ENCODE measurements around the gene ZNF296. TPM values are rescaled to one million over a fixed set of nuclear protein-coding genes. Genes with fewer than 3 reads are reported as not detected.
A peak's percentile ranks its signal among the peaks of the same experiment; 100 is the strongest.

Gene ZNF296
- total and polyA plus RNA-seq, 2 of the 8 experiments (the other 6 are each of a cell fraction or from before 2014, with no cell fraction given) = 2.7 to 7.5 TPM

- TF ChIP-seq, protein P1, sequence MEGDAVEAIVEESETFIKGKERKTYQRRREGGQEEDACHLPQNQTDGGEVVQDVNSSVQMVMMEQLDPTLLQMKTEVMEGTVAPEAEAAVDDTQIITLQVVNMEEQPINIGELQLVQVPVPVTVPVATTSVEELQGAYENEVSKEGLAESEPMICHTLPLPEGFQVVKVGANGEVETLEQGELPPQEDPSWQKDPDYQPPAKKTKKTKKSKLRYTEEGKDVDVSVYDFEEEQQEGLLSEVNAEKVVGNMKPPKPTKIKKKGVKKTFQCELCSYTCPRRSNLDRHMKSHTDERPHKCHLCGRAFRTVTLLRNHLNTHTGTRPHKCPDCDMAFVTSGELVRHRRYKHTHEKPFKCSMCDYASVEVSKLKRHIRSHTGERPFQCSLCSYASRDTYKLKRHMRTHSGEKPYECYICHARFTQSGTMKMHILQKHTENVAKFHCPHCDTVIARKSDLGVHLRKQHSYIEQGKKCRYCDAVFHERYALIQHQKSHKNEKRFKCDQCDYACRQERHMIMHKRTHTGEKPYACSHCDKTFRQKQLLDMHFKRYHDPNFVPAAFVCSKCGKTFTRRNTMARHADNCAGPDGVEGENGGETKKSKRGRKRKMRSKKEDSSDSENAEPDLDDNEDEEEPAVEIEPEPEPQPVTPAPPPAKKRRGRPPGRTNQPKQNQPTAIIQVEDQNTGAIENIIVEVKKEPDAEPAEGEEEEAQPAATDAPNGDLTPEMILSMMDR (IDR thresholded peaks at IDR 0.05; ENCODE audit: control extremely low read depth in 1 of 3, insufficient read depth in 1 of 3, low read depth in 1 of 3, low read length in 3 of 3) = peak in 2 of 3 experiments; percentile 6 to 34; a peak in 3 of 4 replicates
- TF ChIP-seq POLR2A (IDR thresholded peaks at IDR 0.05; ENCODE audit: control extremely low read depth in 1 of 2, low read depth in 2 of 2, low read length in 2 of 2) (peak in 1 of 2 experiments; percentile 51; a peak in 1 of 3 replicates), BRCA1 (IDR thresholded peaks at IDR 0.05; ENCODE audit: low read depth, low read length) (no peak), FOSL1 (IDR thresholded peaks at IDR 0.05; ENCODE audit: insufficient read depth, low read depth, low read length) (0 out of 2 replicates have a peak, but pooled peaks have one; percentile 28), CHD1 (IDR thresholded peaks at IDR 0.05; ENCODE audit: low read depth, low read length) (0 out of 2 replicates have a peak, but pooled peaks have one; percentile 21), SAP30 (IDR thresholded peaks at IDR 0.05; ENCODE audit: insufficient read depth, insufficient replicate concordance, low read length) (no peak), GTF2F1 (IDR thresholded peaks at IDR 0.05; ENCODE audit: borderline replicate concordance, low read depth, low read length) (no peak; the same call in 1 of the 2 replicates), POU5F1 (IDR thresholded peaks at IDR 0.05; ENCODE audit: low read depth, low read length) (no peak), ASH2L (IDR thresholded peaks at IDR 0.05; ENCODE audit: low read length) (peak; percentile 79), NRF1 (IDR thresholded peaks at IDR 0.05; ENCODE audit: low read depth, low read length) (no peak), HDAC2 (IDR thresholded peaks at IDR 0.05; ENCODE audit: borderline replicate concordance in 1 of 2, low read depth in 2 of 2, low read length in 2 of 2) (peak in 1 of 2 experiments; percentile 91; a peak in 2 of 4 replicates), RBBP5 (IDR thresholded peaks at IDR 0.05; ENCODE audit: borderline replicate concordance, low read depth, low read length) (no peak), RNF2 (IDR thresholded peaks at IDR 0.05; ENCODE audit: borderline replicate concordance, low read depth, low read length, missing control alignments, poor library complexity, severe bottlenecking) (no peak), KDM1A (IDR thresholded peaks at IDR 0.05; ENCODE audit: borderline replicate concordance, low read length) (no peak), RAD21 (IDR thresholded peaks at IDR 0.05 in 1 of 2, conservative IDR thresholded peaks at IDR 0.05 in 1 of 2; ENCODE audit: low read depth in 2 of 2, low read length in 2 of 2) (no peak; a peak in 1 of 4 replicates), SIX5 (IDR thresholded peaks at IDR 0.05; ENCODE audit: low read depth, low read length) (peak; percentile 23; the same call in 1 of the 2 replicates), KDM4A (IDR thresholded peaks at IDR 0.05; ENCODE audit: low read depth, low read length, severe bottlenecking) (no peak), TEAD4 (IDR thresholded peaks at IDR 0.05; ENCODE audit: low read depth, low read length) (no peak), JUN (IDR thresholded peaks at IDR 0.05; ENCODE audit: low read depth, low read length) (no peak)
Observed at GRCh38 chr19:45079063-45079910, 3.0 kb upstream of the ZNF296 start, which contains the start of gene GEMIN7 (continued).

Measured in H1 (cell line).